NT2/D1 (cell line): ENCODE data around the gene ADAMTS6.

Experiments
- SUZ12 ChIP-seq: IDR thresholded peaks from 2 replicates; pipeline ENCODE4 v1.6.1; 2011; ENCODE audit not compliant: insufficient read length, insufficient read depth; ENCODE audit errors: extremely low read depth
- YY1 ChIP-seq: IDR thresholded peaks from 2 replicates; pipeline ENCODE4 v1.6.1; 2011; ENCODE audit not compliant: insufficient read length, insufficient read depth
- ZNF274 ChIP-seq: IDR thresholded peaks from 2 replicates; pipeline ENCODE4 v1.6.1; 2011; ENCODE audit warnings: mild to moderate bottlenecking, low read depth, low read length

DNA sequence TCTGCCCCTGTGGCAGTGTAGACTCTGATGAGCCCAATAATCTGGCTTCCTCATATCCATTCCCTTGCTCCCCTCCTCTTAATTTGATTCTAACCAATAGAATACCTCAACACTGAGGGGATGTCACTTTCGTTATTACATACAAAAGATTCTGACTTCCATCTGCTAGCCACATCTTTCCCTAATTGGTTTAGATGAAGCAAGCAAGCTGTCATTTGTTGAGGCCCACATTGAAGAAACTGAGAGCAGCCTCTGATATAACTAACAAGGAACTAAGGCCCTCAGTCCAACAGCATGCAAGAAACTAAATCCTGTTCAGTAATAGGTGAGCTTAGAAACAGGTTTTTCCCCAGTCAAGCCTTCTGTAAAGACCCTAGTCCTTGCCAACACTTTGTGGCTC is 5.8 kb downstream of the ADAMTS6 start:
- TF ChIP-seq ZNF274 (no peak), YY1 (no peak), SUZ12 (no peak)
